Stomach smooth muscle (tissue), 2 donors: Measurements from ENCODE around the gene NOS1AP.

Experiments used
- H3K27ac ChIP-seq: one replicate; pipeline ENCODE4 v1.7.0; 2013; ENCODE audit warnings: mild to moderate bottlenecking, low read length, inconsistent platforms
- H3K27me3 ChIP-seq, 2 donors: one replicate each; pipeline ENCODE4 v1.7.0; 2013; ENCODE audit warnings: low read length in 2 of 2; ENCODE audit not compliant: insufficient read depth in 2 of 2, control insufficient read depth in 1 of 2
- H3K36me3 ChIP-seq, 2 donors: one replicate each; pipeline ENCODE4 v1.7.0; 2013; ENCODE audit warnings: low read length in 2 of 2; ENCODE audit not compliant: control insufficient read depth in 2 of 2, insufficient read depth in 2 of 2
- H3K4me1 ChIP-seq: one replicate; pipeline ENCODE4 v1.7.0; 2013; ENCODE audit warnings: low read length; ENCODE audit not compliant: control insufficient read depth, insufficient read depth
- H3K4me3 ChIP-seq, 2 donors: one replicate each; pipeline ENCODE4 v1.7.0; 2013; ENCODE audit warnings: low read length in 2 of 2
- H3K9ac ChIP-seq, 2 donors: one replicate each; pipeline ENCODE4 v1.7.0; 2013; ENCODE audit warnings: low read length in 2 of 2, mild to moderate bottlenecking in 1 of 2
- H3K9me3 ChIP-seq, 2 donors: one replicate each; pipeline ENCODE4 v1.7.0; 2013; ENCODE audit warnings: low read length in 2 of 2; ENCODE audit not compliant: control insufficient read depth in 2 of 2
- donor health status: healthy.
- donor health status: Pancreatic carcinoma.

Gene NOS1AP

GRCh38 chr1:162087574-162087973 is 18.1 kb downstream of the NOS1AP start:
- Histone ChIP-seq H3K27me3 (no peaks in the 10 kb centered on the region), H3K27ac (no peak overlapping the region), H3K9me3 (no peaks in the 10 kb centered on the region), H3K4me1 (peaks cover 12% of the 10 kb centered on the region), H3K4me3 (no peak overlapping the region), H3K36me3 (no peaks in the 10 kb centered on the region), H3K9ac (no peak overlapping the region)

GRCh38 chr1:162088281-162088969 is 18.9 kb downstream of the NOS1AP start:
- H3K27me3 ChIP-seq = no peaks in the 10 kb centered on the region
- no peaks in the 10 kb centered on the region for H3K36me3 ChIP-seq
- peaks cover 12% of the 10 kb centered on the region for H3K4me1 ChIP-seq
- H3K9ac ChIP-seq = no peak overlapping the region
- no peaks in the 10 kb centered on the region for H3K9me3 ChIP-seq
- no peak overlapping the region for H3K27ac ChIP-seq
- H3K4me3 ChIP-seq = no peak overlapping the region

GRCh38 chr1:162089748-162090147 is 20.3 kb downstream of the NOS1AP start:
- Histone ChIP-seq H3K9me3 (no peaks in the 10 kb centered on the region), H3K27me3 (no peaks in the 10 kb centered on the region), H3K4me3 (no peak overlapping the region), H3K27ac (no peak overlapping the region), H3K36me3 (no peaks in the 10 kb centered on the region), H3K4me1 (peaks cover 19% of the 10 kb centered on the region), H3K9ac (no peak overlapping the region)

DNA sequence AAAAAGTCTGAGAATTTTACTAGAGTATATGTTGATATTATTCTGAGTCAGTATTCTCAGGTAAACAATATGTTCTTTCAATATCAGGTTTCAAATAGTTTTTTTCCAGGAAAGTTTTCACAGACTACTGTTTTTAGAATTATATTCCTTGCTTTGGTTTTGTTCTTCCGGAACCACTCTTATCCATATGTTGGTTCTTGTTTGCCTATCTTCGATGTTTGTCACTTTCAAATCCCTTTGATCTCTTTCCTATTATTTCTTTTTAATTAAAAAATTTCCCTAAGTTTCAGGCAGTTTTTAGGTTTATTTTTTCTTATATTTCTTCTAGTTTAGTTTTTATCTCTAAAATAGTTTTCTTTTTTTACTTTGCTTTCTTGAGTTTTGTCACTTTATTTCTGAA is 20.9 kb downstream of the NOS1AP start:
- H3K27ac ChIP-seq = no peak overlapping the region
- no peaks in the 10 kb centered on the region for H3K36me3 ChIP-seq
- no peaks in the 10 kb centered on the region for H3K27me3 ChIP-seq
- no peak overlapping the region for H3K9ac ChIP-seq
- H3K4me3 ChIP-seq = no peak overlapping the region
- H3K4me1 ChIP-seq = peaks cover 20% of the 10 kb centered on the region
- no peaks in the 10 kb centered on the region for H3K9me3 ChIP-seq

GRCh38 chr1:162091681-162092524 is 22.4 kb downstream of the NOS1AP start:
- Histone ChIP-seq H3K9ac (no peak overlapping the region), H3K27ac (no peak overlapping the region), H3K27me3 (no peaks in the 10 kb centered on the region), H3K4me1 (peaks cover 20% of the 10 kb centered on the region), H3K4me3 (no peak overlapping the region), H3K36me3 (no peaks in the 10 kb centered on the region), H3K9me3 (no peaks in the 10 kb centered on the region)

DNA sequence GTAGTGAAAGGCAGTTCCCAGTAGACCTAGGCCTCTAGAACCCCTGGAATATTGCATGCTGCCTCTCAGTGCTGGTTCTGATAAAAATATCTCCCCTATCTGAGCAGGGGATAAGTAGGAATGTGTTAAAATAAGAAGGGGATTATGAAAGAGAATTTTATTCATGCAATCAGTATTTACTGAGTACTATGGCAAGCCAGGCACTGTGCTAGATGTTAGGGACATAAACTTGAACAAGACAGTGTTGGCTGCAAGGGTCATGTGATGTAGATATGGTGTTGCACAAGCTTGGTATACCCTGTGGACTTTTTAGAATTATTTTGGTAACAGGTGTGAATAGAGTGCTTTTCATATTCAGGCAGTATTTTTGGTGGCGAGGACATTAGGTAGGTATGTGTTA is 23.6 kb downstream of the NOS1AP start:
- Histone ChIP-seq H3K9ac (no peak overlapping the region), H3K4me1 (peaks cover 16% of the 10 kb centered on the region), H3K4me3 (no peak overlapping the region), H3K9me3 (no peaks in the 10 kb centered on the region), H3K36me3 (no peaks in the 10 kb centered on the region), H3K27me3 (no peaks in the 10 kb centered on the region), H3K27ac (no peak overlapping the region)

DNA sequence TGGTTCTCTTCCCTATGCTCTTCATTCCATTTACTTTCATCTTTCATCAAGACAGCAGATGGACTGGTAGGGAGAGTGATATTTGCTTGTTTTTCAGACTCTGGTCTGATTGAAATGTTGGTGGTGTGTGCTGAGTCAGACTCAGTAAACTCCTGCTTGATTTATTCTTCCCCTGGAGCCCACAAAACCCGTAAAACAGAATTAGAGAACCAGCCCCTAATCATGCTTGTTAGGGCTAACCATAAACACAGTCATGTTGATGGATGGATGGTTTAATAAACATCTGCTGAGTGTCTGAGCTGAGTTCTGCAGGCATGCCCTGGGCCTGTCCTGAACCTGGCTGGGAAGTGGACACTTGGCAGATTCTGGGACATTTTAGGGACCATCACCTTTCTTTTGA is 24.8 kb downstream of the NOS1AP start:
- Histone ChIP-seq H3K4me3 (no peak overlapping the region), H3K9ac (no peak overlapping the region), H3K36me3 (no peaks in the 10 kb centered on the region), H3K4me1 (peaks cover 16% of the 10 kb centered on the region), H3K9me3 (no peaks in the 10 kb centered on the region), H3K27me3 (no peaks in the 10 kb centered on the region), H3K27ac (no peak overlapping the region)

DNA sequence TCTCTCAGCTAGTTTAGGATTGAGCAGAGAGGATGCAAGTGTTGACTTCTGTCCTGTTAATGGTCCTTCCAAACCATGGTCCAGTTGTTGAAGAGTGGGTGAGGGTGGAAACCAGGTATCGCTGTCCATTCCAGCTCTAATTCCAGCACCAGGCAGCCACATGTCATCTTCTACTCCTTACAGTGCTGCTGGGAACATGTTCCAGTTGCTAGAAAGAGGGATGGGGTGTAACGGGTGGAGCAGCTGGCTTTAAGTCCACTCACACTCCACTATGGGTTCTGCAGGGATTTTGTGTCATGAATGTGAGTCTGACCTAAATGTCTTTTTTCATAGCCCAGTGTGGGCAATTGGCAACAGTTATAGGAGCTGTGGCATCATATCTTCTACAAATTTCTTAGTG is 25.2 kb downstream of the NOS1AP start:
- no peak overlapping the region for H3K9ac ChIP-seq

DNA sequence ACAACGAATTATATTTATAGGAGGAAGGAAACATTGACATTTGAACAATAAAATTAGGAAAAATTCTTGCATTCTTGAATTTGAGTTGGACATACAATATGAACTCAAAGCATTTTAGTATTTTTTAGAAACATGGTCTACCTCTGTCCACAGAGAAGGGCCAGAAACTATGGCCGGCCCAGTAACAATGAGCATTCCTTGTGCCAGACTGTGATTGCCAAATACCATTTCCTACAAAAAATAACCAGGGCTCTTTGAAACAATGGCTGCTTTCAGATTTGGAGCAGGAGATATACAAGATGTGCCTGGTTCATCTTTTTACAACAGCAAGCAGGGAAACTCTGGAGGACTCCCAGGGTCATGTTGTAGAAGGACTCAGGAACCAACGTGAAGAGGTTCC is 38.4 kb downstream of the NOS1AP start:
- Histone ChIP-seq H3K4me3 (no peak overlapping the region), H3K9ac (no peak overlapping the region), H3K27ac (no peak overlapping the region), H3K36me3 (no peaks in the 10 kb centered on the region), H3K27me3 (no peaks in the 10 kb centered on the region), H3K4me1 (no peaks in the 10 kb centered on the region), H3K9me3 (no peaks in the 10 kb centered on the region)

More for the DNA sequence above, 25.2 kb downstream of the NOS1AP start:
- Histone ChIP-seq H3K27me3 (no peaks in the 10 kb centered on the region), H3K9me3 (no peaks in the 10 kb centered on the region), H3K27ac (no peak overlapping the region), H3K36me3 (no peaks in the 10 kb centered on the region), H3K4me1 (peaks cover 16% of the 10 kb centered on the region), H3K4me3 (no peak overlapping the region)

DNA sequence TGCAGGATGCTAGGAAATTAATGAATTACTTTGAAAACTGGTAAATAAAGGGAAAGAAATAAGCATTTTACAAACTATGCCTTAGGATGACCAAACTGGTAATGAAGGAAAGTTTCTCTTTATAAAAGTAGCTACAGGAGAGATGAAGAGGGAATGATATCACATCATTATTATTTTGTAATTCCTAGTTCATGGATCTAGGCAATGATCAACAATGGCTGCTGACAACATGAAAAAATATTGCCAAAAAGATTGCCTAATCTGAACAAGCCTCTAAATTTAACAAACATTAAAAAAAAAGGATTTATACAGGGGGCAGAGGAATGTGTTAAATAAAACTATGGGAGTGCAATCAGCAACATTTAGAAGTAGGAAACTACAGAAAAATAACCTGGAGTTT is 38.9 kb downstream of the NOS1AP start:
- H3K27ac ChIP-seq = no peak overlapping the region
- H3K4me3 ChIP-seq = no peak overlapping the region

DNA sequence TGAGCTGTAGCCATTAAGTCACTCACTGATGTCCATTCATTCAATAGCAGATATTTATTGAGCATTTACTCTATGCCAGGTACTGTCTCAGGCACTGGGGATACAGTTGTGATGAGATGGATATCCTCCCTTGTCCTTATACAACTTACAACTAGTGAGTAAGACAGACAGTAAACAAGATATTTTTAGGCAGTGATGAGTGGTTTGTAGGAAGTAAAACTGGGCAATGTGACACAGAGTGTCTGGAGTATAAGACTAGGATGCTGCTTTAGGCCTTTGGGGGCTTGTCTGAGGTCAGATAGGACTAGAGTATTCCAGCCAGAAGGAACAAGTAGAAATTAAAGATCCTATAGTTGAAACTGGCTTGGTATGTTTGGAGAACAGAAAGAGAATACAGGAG is 41.4 kb downstream of the NOS1AP start:
- no peak overlapping the region for H3K27ac ChIP-seq
- peaks cover 3% of the 10 kb centered on the region for H3K4me1 ChIP-seq
- no peaks in the 10 kb centered on the region for H3K27me3 ChIP-seq
- no peak overlapping the region for H3K9ac ChIP-seq
- no peaks in the 10 kb centered on the region for H3K9me3 ChIP-seq
- no peak overlapping the region for H3K4me3 ChIP-seq
- H3K36me3 ChIP-seq = no peaks in the 10 kb centered on the region

More for the DNA sequence above, 38.9 kb downstream of the NOS1AP start:
- Histone ChIP-seq H3K4me1 (no peaks in the 10 kb centered on the region), H3K27me3 (no peaks in the 10 kb centered on the region), H3K36me3 (no peaks in the 10 kb centered on the region), H3K9ac (no peak overlapping the region), H3K9me3 (no peaks in the 10 kb centered on the region)
